Measurements from ENCODE around the gene CNOT8.
A peak's percentile ranks its signal among the peaks of the same experiment; 100 is the strongest.

The CNOT8 gene

DNA sequence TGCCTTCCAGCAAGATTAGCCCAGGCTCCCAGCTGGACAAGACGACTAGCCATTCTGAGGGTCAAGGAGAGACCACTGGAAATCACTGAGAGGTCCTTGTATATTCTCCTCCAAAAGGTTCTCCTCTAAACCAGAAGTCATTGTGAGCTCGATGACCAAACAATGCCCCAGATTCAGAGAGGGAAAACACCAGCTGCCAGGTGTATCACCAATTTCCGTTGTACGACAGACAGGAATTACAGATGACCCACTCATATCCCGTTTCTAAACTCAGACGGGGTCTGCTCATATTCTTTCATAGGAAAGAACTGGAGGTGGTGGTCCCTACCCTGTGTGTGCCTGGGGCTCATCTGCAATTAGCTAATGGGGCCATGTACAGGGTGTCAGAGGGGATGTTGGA, 22.2 kb upstream of the CNOT8 start:
- no peak for DNase-seq

GRCh38 chr5:154837009-154837901, 21.2 kb upstream of the CNOT8 start:
- no peak for DNase-seq

DNA sequence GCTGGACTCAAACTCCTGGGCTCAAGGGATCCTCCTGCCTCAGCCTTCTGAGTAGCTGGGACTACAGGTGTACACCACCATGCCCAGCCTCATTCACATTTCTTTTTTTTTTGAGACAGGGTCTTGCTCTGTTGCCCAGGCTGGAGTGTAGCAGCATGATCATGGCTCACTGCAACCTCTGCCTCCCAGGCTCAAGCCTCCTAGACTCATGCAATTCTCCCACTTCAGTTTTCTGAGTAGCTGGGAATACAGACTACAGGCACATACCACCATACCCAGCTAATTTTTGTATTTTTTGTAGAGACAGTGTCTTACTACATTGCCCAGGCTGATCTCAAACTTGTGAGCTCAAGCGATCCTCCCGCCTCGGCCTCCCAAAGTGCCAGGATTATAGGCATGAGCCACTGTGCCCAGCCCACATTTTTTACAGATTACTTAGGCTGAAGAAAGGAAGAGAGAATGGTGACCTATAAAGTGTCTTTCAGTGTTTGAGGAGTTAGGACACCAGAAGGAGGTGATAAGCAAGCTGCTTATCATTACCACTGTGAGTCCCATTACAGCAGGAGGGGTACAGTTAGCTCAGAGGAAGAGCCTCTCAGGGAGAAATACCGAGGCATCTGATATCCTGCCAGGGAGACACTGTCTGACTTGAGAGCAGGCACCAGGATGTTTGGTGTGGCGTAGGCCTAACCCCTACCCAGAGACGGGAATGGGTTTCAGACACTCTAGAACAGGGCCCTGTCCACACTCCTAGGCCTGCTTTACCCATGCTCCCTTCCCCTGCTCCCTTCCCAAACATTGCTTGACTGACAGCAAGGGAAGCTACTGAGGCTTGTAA, 17.8 kb upstream of the CNOT8 start:
- no peak for DNase-seq

- DNase-seq, result no peak
Observed at GRCh38 chr5:154841273-154841661, 17.2 kb upstream of the CNOT8 start.

DNA sequence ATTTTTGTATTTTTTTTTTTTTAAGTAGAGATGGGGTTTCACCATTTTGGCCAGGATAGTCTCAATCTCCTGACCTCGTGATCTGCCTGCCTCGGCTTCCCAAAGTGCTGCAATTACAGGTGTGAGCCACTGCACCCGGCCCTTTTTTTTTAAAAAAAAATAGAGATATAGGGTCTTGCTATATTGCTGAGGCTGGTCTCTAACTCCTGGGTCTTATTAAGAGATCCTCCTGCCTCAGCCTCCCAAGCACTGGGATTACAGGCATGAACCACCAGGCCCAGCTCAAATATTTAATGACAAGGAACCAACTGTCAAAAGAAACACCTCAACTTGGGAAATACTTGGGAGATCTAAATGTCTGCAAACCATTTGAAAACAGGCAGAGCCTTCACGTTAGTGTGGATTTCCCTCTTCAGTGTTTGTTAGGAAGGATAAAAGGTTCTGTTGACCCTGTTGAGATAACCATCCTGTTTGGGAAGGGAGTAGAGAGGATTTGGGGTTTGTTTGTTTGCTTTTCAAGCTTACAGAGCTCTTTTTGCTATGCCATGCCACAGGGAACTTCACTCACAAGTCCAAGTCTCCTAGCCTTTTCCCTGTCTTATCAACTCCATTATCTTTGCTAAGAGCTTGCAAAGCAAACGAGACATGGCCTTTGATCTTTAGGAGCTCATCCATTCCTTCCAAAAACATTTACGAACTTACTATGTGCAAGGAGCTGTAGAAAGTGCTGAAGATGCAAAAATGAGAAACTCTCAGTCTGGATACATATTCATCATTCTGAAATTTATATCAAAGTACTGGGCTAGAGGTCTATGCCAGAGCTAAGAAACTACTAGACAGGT, 15.5 kb upstream of the CNOT8 start:
- no peak for DNase-seq

DNA sequence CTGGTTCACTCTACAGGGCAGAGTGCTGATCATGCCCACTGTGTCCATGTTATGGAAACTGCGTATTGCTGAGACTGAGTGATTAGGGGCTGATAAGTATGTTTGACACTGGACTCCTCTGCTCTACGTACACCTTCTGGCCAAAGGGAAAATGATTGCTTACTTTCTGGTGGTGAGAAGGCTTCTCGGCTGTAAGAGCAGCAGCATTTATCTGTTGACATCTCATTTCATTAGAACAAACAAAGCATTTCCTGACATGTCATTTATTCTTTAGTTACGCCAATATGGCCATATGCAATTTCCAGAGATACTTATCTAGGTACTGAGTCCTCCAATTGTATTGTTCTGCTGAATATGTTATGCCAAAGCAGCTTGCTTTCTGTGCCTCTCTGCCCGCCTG, 13.6 kb upstream of the CNOT8 start:
- no peak for DNase-seq

GRCh38 chr5:154849264-154849785, 9.1 kb upstream of the CNOT8 start:
- DNase-seq, result no peak

GRCh38 chr5:154849791-154850201, 8.6 kb upstream of the CNOT8 start:
- DNase-seq, result no peak

DNA sequence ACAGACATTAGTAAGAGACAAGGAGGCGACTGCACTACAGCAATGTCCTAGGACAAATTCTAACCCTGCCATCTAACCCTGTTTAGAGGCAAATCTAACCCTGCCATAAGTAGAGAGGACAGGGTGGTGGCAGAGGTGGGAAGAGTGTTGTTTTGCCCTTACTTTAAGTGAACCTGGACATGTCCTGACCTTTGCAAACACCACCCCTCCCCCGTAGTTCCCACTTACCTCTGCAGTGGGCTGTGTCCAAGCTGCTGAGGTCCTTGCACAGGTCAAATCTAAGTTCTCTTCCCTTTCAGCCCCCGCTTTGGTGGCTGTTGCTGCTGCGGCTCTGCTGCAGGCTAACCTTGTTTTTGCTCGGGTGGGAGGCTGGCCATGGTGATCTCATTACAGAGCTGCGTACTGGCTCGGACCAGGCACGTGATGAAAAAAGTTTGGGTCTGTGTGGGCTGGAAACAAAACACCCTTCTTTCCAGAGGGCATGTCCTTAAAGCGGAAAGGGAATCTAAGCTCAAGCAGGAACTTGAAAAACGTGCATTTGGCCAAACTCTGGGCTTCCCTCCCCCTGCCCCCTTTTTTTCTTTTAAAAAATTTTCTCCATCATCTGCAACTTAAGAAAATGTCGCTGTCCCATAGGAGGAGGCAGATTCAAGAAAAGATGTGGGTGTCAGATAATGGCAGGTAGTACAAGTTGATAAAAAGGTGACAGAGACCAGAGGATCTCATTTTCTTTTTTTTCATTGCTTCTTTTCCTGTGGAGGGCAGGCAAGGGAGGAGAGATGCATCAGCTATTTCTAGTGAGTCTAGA, 8.0 kb upstream of the CNOT8 start, which contains the start of gene FAXDC2:
TSS of gene FAXDC2 (minus strand) at position 349 of the 808 bp plus-strand sequence. CDS start 12,425 bp downstream, outside the sequence.
- DNase-seq, result peak; percentile 80

DNA sequence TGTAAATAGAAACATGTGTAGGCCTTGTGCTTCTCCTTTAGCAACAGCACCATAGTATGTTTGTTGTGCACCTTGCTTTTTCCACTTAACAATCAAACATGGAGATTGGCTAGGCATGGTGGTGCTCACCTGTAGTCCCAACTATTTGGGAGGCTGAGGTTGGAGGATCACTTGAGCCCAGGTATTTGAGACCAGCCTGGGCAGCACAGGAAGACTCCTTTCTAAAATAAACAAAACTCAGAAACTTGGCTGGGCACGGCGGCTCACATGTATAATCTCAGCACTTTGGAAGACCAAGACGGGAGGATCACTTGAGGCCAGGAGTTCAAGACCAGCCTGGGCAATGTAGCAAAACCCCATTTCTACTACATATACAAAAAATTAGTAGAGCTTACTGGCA, 7.1 kb upstream of the CNOT8 start:
- DNase-seq, result no peak

DNA sequence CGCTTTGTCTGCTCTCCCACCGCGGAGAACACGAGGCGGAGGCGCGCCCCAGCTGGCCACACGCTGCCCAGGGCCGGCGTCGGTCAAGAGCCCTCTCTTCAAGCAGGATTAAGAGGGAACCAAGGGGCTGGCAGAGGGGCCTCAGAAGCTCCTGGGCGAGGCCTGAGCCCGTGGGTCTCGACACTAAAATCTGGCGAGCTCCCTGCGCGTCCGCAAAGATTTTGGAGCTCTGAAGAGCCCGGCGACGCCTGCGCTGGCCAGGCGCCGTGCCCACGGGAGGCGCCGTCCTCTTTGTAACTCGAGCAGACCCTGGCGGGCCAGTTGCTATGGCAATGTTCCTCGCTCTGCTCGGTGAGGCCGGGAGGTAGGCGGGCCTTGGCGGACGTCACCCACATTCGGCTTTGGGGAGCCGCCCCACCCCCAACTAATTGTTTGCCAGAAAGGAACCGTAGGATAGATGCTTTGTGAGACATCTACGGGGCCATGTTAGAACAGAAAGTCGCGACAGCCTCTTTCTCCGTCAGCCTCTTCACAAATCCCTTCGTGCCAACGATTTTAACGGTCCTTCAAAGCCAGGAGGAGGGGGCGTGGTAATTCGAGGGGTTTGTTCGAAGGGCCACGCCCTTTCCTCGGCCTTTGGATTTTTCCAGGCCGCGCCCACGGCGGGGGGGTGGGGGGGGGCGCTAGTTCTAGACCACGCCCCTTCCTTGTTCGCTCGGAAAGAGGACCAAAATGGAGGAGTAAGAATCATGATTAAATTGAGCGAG, 714 bp upstream of the CNOT8 start:
- DNase-seq, result peak; percentile 98

GRCh38 chr5:154858972-154859871, 795 bp downstream of the CNOT8 start:
- DNase-seq, result no peak

DNA sequence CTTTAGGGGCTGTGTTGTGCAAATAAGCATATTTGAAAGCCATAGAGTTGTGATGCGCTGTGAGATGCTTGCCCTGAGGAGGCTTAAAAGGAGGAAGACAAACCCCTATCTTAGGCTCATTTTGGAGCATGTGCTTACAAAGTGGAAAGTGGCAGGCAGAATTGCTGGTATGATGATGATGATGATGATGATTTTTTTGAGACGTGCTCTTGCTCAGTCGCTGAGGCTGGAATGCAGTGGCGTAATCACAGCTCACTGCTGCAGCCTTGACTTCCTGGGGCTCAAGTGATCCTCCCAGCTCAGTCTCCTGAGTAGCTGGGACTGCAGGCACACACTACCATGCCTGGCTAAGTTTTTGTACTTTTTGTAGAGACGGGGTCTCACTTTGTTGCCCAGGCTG, 1.7 kb downstream of the CNOT8 start:
- DNase-seq, result no peak

- DNase-seq, result no peak
Observed at GRCh38 chr5:154860765-154861164, 2.3 kb downstream of the CNOT8 start.

DNA sequence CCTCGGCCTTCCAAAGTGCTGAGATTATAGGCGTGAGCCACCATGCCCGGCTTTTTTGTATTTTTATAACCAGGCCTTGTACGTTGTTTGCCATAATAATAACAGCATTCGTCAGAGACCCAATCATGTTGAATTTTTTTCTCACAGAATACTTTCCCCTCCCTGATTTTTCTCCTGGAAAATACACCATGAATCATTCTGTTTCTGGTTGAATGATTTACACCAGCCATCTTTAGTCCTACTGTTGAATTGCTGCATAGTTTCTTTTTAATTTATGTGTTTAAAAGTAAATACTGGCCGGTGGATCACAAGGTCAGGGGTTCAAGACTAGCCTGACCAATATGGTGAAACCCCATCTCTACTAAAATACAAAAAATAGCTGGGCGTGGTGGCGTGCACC, 3.5 kb downstream of the CNOT8 start:
- no peak for DNase-seq

DNA sequence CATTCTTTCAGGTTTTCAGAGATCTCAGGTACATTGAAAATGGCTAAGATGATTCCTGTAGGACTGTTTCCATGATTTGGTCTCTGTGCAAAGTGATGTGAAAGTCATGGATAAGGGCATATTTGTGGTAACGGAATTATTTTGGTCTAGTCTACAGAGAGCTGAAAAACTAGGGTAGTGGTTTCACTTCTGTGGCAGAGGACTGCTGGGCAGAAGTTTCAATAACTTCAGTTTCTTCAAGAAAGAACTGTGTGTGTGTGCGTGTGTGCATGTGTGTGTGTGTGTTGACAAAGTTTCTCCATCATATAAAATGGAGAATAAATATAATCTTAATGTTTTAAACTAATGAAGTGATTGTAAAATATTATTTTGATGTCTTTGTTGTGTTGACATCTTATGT, 4.3 kb downstream of the CNOT8 start:
- no peak for DNase-seq

- no peak for DNase-seq
Observed at GRCh38 chr5:154863291-154864080, 5.1 kb downstream of the CNOT8 start.

GRCh38 chr5:154865466-154866184, 7.2 kb downstream of the CNOT8 start:
- DNase-seq, result no peak
